GM19468 (cell line): Measurements from ENCODE around the gene UST.
"Not testable (repeated sequence)": the region's sequence is repeated elsewhere in the genome, so short reads cannot be mapped to it uniquely, and the experiment has no call there.

Experiments used
- ATAC-seq: cut with Tn5 transposase; IDR thresholded peaks from one replicate; pipeline ENCODE4 v1.9.1; 2021; ENCODE audit warnings: mild to moderate bottlenecking, moderate library complexity, moderate number of reproducible peaks; ENCODE audit not compliant: unreplicated experiment; ENCODE audit errors: extremely low read depth

Gene UST

DNA sequence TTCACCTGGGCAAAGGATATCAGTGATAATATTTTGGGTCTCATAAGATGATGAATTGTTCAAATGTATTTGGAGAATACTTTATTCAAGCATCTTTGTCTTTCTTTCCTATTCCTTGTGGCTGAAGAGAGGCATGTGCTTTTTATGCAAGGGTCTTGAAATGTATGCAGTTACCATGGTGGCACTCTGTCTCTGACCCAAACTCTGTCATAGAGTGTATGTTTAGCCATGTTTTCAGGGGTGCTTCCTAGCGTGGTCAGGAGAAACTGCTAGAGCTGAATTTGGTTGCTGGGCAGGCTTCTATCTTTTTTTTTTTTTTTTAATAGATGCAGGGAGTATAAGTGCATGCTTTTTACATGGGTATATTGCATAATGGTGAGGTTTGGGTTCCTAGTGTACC is 15.4 kb downstream of the UST start:
- no peak for ATAC-seq

DNA sequence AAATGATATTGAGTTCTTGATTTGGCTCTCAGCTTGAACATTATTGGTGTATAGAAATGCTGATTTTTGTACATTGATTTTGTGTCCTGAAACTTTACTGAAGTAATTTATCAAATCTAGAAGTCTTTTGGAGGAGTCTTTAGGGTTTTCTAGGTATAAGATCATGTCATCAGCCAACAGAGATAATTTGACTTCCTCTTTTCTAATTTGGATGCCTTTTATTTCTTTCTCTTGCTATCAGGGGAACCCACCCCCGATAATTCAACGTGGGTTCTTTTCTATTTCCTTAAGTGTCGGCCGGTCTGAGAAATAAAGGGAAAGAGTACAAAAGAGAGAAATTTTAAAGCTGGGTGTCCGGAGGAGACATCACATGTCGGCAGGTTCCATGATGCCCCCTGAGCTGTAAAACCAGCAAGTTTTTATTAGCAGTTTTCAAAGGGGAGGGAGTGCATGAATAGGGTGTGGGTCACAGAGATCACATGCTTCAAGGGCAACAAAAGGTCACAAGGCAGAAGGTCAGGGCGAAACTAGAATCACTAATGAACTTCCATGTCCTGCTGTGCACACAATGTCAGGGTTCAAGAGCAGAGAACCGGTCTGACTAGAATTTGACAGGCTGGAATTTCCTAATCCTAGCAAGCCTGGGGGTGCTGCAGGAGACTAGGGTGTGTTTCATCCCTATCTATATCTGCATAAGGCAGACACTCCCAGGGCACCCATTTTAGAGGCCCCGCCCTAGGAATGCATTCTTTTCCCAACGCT is 17.6 kb downstream of the UST start:
- ATAC-seq = not testable (repeated sequence)

DNA sequence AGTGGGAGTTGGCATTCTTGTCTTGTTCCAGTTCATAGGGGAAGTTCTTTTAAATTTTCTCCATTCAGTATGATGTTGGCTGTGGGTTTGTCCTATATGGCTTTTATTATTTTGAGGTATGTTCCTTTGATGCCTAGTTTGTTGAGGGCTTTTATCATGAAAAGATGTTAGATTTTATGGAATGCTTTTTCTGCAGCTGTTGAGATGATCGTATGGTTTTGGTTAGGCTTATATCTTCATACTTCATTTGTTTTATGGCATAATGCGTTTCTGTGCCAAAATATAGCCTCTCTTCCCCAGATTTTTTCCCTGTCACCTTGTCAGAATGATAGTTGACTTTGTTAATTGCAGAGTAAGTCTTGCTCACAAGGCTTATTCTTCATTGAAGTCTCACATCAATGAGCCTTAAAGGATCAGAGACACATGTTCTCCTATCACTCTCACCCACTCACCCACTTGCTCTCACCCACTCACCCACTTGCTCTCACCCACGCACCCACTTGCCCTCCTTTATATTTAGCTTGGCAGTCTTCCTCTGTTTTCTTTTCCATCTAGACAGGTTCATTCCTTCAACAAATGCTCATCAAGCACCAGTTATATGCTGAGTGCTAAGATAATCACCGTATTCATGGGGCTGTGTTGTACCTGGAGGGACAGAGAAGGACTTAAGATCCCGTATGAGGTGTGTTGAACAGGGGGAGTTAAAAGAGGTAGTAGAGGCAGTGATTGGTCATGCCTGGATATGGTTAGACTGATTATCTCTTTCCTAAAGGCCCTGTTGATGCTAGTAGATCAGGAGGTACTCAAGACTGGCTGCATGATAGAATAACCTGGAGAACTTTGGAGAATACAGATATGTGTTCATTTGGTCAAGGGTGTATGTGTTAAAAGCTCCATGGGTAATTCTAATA is 19.3 kb downstream of the UST start:
- no peak for ATAC-seq

DNA sequence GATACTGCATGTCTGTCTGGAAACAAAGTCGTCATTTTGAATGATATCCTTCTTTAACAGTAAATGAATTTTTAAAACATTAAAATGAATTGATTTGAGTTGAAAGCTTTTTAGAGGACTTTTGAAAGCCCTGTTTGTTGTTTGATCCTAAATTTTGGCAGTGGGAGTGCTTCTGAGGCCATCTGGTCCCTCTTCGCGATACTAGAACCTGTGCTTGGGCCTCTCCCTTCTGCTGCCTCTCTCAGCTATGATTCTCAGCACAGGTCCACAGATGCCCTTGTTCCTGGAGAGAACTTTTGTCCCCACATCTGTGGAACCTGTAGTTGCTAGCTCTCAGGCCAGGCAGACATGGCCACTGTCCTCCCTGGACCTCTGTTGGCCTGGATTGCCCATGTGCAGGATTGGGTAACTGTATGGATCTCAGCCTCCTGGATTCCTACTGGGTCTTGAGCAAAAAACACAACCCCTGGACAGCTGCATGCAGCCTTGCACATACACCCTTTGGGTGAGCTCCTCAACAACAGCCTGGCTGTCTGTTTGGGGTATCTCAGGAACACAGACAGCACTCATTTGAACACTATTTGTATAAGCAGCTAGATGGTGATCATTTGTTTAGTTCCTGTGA is 21.9 kb downstream of the UST start:
- ATAC-seq = no peak

DNA sequence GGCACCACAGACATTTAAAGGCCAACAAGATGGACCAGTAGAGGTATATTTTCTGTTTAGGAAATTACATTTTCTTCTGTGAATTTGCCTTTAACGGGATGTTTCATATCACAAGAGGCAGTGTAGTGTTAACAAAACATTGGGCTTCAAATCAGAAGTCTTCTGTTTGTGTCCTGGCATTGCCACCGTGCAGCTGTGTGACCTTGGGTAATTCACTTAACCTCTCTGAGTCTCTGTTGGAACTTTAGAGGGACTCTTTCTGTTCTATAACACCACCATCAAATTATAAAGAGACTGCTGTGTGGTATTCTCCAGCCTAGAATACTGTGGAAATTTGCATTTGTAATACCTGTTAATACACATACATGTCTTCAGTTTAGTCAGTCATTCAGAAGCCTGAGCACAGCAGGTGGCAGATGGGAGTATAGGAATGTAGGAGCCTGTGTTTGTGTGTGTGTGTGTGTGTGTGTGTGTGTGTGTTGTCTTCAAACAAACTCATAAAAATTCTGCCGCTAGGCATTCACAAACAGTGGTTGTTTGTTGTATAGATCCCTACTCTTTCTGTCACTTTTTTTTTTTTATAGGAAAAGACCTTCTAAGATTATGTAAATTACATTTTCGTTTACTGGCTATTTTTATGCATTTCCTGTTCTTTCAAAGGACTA is 22.6 kb downstream of the UST start:
- ATAC-seq = no peak

DNA sequence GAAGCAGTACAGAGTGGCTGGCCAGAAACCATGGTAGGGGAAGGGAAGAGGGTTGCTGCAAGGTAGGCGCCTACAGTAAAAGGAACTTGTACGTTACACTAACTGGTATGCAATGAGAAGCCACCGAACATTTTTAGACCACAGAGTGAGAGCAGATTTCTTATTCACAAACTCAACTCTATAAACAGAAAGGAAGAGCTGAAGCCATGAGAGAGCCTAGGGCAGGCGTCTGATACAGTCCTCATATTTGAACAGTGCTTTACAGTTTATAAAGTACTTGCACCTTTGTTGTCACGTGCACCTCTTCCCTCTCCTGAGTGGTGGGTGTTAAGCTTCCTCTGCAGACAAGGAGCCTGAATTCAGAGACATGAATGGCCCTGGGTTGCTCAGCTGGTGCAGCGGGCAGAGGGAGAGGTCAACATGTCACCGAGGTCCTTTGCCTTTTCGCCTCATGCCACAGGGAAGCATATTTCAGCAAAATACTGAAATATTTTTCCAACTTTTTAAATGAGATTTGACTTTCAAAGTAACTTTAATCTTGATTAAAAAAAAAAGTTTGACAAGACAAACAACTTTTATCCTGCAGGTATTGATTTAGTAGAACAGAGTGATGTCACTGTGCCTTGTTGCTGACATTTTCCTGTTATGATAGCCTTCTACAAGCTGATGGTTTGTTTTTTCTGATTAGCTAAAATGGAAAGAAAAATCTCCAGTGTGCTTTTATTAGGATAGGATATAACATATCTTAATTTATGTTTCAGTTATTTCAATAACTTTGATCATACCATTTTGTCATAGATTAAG is 23.8 kb downstream of the UST start:
- ATAC-seq = no peak

DNA sequence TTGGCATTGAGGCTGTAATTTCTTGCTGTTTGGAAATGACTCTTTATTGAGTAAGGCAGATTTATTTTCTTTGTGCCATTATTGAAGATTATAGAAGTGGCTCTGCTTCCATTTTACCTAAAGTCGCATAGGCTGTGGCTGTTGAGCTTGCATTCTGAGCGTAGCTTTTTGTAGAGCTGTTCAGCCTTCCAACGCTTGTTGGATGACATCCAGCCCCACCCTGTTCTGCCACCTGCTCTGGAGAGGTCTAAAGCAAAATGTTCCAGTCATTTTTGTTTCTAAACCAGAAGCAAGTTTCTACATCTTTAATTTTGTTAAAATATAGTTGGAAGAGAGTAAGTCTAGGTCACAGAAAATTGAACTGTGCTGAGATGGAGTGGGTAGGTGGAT is 24.4 kb downstream of the UST start:
- no peak for ATAC-seq

DNA sequence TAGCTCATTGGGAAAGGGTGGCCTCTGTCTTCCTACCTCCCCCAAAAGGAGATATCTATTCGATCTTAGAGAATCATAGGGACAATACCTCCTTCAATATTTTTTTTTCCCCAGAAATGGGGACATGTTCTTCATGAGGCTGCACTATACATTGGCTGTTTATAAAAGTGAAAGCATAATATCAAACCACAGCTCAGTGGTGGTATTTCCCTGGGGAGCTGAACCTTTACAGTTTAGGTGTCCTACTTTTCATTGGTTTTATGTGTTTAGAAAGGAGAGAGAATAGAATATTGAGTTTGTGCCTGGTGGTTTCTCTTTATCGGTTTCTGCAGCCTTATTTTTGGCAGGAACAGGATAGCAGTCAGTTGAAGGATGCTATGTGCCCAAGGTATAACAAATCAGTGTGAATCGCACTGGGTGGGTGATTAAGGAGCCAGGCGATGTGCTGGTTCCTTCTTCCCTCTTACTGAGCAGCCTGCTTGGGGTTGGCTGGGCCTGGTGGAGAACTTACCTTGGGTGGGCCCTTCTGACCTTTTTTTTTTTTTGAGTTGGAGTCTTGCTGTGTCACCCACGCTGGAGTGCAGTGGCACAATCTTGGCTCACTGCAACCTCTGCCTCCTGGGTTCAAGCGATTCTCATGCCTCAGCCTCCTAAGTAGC is 25.2 kb downstream of the UST start:
- ATAC-seq = no peak

DNA sequence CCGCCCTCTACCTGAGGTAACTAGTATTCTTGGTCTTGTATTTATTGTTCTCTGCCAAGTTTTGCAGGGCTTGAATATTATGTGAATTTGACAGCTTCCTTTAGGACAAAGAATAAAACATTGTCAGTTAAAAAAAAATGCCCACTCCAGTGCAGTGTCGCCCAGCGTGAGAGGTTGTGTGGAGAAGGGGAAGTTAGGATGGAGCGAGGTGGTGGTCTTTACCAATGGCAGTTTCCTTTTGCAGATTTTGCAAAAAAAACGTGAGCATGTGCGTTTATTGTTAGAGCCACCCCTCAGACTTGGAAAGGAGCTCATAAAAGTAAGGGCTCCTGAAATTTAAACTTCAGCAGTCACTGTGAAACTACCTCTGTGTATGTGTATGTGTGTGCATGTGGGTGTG is 28.3 kb downstream of the UST start:
- no peak for ATAC-seq

DNA sequence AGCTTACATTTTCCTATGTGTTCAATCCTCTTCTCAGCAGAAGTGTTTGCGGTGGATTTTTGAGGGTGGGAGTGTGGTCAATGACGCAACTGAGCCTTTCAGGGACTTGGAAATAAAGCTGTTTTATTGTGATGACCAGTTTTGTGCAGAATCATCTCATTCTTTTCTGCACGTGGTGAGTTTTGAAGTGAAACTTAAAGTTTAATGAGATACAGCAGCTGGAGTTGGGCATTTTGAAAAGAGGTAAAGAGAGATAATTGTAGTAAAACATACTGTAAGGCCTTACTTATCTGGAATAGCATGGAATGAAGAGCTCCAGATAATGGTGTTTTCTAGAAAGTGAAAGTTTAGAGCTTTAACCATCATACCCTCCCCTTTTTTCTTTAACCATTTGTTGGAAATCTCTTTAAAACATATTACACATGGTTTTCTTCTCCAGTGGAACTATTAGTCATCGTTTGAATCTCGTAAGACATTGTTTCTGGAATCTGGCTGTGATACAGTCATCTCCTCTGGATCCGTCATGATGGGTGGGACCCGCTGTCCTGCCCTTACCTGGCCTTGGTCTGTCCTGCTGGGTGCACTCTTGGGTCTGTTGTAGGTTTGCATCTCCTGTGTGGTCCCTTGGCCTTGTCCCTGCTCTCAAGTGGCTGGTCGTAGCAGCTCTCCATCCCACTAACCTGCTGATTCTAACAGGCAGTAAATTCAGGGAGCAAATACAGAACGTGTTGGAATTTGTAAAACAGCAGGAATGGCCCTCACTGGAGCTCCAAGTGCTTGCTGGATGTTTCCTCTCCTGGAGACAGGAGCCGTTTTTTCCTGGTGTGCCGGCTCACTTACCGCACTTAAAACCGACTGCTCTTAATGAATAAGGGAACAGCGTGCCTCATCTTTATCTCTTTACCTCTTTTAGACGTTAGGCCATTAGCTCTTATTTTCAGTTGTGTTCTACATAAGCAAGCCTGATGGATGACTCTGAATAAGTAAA is 29.8 kb downstream of the UST start:
- no peak for ATAC-seq

DNA sequence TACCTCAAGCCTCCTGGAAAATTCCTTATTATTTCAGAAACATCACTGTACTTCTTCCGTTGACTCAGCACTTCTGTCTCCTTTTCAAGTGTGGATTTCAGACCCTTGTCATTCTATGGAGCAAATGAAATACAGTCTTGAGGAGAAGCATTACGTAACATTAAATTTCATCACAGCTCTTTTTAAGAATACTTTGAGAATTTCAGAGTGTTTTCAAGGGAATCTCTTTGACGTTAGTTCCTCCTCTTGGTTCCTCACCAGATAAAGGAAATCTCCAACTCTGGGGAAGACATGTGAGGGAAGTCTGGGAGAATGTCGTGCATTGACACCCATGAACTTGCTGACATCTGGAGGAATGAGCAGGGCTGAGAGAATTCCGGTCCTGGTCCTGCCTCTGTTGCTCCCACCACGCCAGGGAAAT is 32.3 kb downstream of the UST start:
- no peak for ATAC-seq

DNA sequence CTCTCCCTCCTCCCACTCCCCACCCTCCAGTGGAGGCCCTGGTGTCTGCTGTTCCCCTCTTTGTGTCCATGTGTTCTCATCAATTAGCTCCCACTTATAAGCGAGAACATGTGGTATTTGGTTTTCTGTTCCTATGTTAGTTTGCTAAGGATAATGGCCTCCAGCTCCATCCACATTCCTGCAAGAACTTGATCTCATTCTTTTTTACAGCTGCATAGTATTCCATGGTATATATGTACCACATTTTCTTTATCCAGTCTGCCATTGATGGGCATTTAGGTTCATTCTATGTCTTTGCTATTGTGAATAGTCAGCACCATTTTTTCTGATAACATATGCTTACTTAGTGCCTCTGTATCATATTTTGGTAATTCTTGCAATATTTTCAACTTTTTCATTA is 33.6 kb downstream of the UST start:
- not testable (repeated sequence) for ATAC-seq

DNA sequence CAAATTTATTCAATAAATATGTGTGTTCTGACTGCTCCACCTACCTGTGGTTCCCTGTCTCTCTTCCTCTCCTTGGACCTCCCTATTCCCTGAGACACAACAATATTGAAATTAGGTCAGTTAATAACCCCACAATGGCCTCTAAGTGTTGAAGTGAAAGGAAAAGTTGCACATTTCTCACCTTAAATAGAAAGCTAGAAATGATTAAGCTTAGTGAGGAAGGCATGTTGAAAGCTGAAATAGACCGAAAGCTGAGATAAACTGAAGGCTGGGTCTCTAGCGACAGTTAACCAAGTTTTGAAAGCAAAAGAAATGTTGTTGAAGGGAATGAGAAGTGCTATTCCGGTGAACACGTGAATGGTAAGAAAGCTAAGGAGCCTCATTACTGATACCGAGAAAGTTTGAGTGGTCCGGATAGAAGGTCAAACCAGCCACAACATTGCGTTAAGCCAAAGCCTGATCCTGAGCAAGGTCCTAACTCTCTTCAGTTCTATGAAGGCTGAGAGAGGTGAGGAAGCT is 34.1 kb downstream of the UST start:
- peak; percentile 96 for ATAC-seq

DNA sequence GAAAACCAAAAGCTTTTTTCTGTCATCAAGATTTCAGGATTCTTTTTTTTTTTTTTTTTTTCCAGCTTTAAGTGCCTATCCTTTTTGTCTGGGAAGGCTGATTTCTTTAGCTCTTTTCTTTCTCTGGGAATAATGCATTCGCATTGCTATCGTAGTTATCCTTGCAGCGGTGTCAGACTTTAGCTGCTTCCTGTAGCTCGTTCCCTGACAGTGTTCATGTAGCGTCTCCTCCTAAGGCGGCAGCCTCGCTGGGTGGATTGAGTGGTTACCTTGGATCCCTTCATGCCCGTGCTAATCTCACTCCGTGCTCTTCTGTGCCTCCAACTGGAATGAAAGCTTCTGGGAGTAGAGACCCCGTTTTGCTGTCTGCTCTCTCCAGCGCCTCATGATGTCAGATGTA is 43.1 kb downstream of the UST start:
- no peak for ATAC-seq

DNA sequence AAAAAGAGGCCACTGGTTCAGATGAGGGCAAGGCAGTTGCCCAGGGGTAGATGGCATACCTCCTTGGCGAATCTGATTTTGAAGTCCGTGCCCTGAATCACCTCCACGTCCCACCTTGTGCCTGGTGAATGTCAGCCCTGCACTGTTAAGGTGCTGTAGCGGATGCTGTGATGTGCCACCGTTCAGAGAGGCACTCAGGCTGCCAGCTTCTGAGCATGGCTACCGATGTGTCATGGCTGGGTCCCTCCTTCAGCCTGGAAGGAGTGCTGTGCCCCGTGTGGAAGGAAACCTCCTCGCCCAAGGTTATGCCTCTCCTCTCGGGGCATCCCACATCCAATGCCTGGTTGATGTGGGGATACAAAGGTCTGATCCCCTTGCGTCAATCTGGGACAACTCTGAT is 43.6 kb downstream of the UST start:
- no peak for ATAC-seq

DNA sequence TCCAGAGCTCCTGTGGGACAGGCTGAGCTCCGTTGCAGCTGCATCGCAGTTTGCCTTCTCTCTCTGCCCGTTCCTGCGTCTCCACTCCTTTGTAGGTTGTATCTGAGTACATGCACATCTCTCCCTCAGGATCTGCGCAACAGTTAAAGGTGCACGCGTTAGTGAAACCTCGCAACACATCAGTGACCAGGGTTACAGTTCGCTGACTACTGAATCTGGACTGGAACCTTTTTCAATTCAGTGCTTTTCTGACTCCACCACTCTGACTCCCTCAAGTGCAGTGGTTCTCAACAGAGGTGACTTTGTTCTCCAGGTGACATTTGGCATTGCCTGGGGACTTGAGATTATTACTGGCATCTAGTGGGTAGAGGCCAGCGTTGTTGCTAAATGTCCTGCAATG is 44.0 kb downstream of the UST start:
- peak; percentile 58 for ATAC-seq

DNA sequence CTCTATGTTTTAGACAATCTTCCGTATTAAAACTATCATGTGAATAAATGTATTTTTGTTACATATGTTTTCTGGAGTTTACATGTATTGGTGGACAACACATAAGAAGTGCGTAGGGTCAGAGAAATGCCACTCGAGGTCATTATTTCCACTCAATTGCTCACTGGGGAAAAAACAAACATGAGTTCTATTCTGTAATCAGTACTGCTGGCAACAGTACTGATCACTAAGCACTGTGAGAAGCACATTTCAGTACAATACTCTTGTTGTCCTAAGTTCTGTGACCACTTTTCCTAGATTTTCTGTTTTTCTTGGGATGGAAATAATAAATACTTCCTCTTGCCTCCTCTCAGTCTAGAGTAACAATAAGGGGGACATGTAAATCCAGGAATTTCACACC is 44.5 kb downstream of the UST start:
- ATAC-seq = no peak

DNA sequence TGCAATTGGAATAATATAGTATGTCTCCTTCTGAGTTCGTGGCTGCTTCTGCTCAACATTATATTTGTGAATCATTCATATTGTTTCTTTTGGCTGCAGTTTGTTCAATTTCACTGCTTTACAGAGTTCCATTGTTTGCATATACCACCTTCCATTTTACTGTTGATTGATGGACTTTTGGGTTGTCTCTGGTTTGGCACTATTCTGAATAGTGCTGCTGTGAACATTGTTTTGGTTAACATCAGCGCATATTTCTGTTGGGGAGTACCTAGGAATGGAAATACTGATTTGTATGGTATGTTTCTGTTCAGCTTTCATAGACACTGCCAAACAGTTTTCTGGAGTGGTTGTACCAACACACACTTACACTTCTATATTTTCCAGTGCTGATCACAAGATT is 46.9 kb downstream of the UST start:
- no peak for ATAC-seq
